ENCODE results near the gene HELZ. TPM values are rescaled to one million over a fixed set of nuclear protein-coding genes. Genes with fewer than 3 reads are reported as not detected.

Gene HELZ
- total and polyA plus RNA-seq, 4 donors: 3.8 to 69.2 (median 25.7) TPM

DNA sequence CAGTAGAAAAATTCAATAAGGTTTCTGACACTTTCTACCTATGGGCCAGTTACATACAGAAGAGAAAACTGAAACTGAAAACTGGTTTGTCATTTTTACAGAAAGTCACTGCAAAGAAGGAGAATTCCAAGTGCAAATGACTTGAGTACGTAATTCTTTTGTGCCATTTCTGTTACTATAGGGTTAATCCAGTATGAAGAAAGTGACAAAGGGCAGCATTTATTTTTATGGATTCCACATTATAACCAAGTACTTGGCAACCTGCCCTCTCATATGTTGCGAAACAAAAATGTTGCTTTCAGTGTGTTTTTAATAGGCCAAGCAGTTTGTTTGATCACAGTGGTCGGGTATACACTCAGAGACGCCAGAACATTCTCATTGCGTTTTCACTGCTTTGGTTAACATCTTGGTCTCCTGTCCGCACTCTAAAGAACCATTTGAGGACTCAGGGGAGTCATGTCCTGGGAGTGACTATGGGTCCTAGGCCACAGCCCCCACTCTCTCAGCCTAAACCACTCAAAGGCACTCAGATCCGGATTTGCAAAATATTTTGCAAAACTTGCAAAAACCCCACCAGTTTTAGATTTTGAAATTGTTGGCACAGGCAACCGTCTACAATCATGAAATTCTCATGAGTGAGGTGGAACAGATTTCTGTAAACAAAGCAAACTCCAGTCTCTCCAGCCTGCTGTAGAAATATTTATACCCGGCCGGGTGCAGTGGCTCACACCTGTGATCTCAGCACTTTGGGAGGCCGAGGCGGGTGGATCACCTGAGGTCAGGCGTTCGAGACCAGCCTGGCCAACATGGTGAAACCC lies 15.4 kb upstream of the HELZ start:
- Histone ChIP-seq H3K27me3 (ENCODE audit: control insufficient read depth in 4 of 4, insufficient read depth in 4 of 4, low read length in 3 of 4) (no peaks in the 10 kb centered on the region), H3K36me3 (ENCODE audit: control insufficient read depth in 4 of 4, insufficient read depth in 3 of 4, low read depth in 1 of 4, low read length in 3 of 4) (no peaks in the 10 kb centered on the region), H3K9ac (ENCODE audit: low read depth in 1 of 2, low read length in 2 of 2) (peak overlapping the region in 1 of 2 donors; percentile 87), H3K4me1 (ENCODE audit: control insufficient read depth in 4 of 4, insufficient read depth in 4 of 4, low read length in 3 of 4) (peaks cover 2 to 25% (median 13%) of the 10 kb centered on the region in 4 donors), H3K4me3 (ENCODE audit: low read depth in 1 of 3, low read length in 3 of 3) (peak overlapping the region in 1 of 3 donors; percentile 17), H3K27ac (ENCODE audit: low read depth in 1 of 2, low read length in 2 of 2) (peak overlapping the region; percentile 81 to 98), H3K9me3 (ENCODE audit: control insufficient read depth in 4 of 4, low read length in 3 of 4) (no peaks in the 10 kb centered on the region)
- DNase-seq (ENCODE audit: low spot score): no peak
- 10% methylated on average over 14 of the region's 14 CpGs for WGBS
- TF ChIP-seq JUND (IDR thresholded peaks at IDR 0.05) (peak; percentile 26 to 33), HNF4A (conservative IDR thresholded peaks at IDR 0.05) (peak; percentile 51 to 64), SP1 (IDR thresholded peaks at IDR 0.05) (peak; percentile 59), TAF1 (conservative IDR thresholded peaks at IDR 0.05) (peak; percentile 14), EGR1 (IDR thresholded peaks at IDR 0.05; ENCODE audit: low read depth in 2 of 2) (no peak), YY1 (IDR thresholded peaks at IDR 0.05) (peak; percentile 90), NR2F2 (IDR thresholded peaks at IDR 0.05) (no peak), FOXA1 (IDR thresholded peaks at IDR 0.05) (peak; percentile 29), HNF4G (IDR thresholded peaks at IDR 0.05) (peak; percentile 21), GABPA (IDR thresholded peaks at IDR 0.05 in 1 of 2, conservative IDR thresholded peaks at IDR 0.05 in 1 of 2) (no peak), FOXA2 (IDR thresholded peaks at IDR 0.05) (peak; percentile 38), RAD21 (IDR thresholded peaks at IDR 0.05) (peak; percentile 23 to 32), RXRA (IDR thresholded peaks at IDR 0.05) (peak; percentile 24 to 44)
- TF ChIP-seq, protein P1, sequence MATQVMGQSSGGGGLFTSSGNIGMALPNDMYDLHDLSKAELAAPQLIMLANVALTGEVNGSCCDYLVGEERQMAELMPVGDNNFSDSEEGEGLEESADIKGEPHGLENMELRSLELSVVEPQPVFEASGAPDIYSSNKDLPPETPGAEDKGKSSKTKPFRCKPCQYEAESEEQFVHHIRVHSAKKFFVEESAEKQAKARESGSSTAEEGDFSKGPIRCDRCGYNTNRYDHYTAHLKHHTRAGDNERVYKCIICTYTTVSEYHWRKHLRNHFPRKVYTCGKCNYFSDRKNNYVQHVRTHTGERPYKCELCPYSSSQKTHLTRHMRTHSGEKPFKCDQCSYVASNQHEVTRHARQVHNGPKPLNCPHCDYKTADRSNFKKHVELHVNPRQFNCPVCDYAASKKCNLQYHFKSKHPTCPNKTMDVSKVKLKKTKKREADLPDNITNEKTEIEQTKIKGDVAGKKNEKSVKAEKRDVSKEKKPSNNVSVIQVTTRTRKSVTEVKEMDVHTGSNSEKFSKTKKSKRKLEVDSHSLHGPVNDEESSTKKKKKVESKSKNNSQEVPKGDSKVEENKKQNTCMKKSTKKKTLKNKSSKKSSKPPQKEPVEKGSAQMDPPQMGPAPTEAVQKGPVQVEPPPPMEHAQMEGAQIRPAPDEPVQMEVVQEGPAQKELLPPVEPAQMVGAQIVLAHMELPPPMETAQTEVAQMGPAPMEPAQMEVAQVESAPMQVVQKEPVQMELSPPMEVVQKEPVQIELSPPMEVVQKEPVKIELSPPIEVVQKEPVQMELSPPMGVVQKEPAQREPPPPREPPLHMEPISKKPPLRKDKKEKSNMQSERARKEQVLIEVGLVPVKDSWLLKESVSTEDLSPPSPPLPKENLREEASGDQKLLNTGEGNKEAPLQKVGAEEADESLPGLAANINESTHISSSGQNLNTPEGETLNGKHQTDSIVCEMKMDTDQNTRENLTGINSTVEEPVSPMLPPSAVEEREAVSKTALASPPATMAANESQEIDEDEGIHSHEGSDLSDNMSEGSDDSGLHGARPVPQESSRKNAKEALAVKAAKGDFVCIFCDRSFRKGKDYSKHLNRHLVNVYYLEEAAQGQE (IDR thresholded peaks at IDR 0.05): peak; percentile 53
- TF ChIP-seq, protein P2, sequence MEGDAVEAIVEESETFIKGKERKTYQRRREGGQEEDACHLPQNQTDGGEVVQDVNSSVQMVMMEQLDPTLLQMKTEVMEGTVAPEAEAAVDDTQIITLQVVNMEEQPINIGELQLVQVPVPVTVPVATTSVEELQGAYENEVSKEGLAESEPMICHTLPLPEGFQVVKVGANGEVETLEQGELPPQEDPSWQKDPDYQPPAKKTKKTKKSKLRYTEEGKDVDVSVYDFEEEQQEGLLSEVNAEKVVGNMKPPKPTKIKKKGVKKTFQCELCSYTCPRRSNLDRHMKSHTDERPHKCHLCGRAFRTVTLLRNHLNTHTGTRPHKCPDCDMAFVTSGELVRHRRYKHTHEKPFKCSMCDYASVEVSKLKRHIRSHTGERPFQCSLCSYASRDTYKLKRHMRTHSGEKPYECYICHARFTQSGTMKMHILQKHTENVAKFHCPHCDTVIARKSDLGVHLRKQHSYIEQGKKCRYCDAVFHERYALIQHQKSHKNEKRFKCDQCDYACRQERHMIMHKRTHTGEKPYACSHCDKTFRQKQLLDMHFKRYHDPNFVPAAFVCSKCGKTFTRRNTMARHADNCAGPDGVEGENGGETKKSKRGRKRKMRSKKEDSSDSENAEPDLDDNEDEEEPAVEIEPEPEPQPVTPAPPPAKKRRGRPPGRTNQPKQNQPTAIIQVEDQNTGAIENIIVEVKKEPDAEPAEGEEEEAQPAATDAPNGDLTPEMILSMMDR (IDR thresholded peaks at IDR 0.05; ENCODE audit: low read depth, low read length, missing input control): no peak
- TF ChIP-seq, protein P3, sequence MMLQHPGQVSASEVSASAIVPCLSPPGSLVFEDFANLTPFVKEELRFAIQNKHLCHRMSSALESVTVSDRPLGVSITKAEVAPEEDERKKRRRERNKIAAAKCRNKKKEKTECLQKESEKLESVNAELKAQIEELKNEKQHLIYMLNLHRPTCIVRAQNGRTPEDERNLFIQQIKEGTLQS (IDR thresholded peaks at IDR 0.05): no peak
- TF ChIP-seq, protein P4, sequence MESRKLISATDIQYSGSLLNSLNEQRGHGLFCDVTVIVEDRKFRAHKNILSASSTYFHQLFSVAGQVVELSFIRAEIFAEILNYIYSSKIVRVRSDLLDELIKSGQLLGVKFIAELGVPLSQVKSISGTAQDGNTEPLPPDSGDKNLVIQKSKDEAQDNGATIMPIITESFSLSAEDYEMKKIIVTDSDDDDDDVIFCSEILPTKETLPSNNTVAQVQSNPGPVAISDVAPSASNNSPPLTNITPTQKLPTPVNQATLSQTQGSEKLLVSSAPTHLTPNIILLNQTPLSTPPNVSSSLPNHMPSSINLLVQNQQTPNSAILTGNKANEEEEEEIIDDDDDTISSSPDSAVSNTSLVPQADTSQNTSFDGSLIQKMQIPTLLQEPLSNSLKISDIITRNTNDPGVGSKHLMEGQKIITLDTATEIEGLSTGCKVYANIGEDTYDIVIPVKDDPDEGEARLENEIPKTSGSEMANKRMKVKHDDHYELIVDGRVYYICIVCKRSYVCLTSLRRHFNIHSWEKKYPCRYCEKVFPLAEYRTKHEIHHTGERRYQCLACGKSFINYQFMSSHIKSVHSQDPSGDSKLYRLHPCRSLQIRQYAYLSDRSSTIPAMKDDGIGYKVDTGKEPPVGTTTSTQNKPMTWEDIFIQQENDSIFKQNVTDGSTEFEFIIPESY (IDR thresholded peaks at IDR 0.05): peak; percentile 51
- TF ChIP-seq, protein P5, sequence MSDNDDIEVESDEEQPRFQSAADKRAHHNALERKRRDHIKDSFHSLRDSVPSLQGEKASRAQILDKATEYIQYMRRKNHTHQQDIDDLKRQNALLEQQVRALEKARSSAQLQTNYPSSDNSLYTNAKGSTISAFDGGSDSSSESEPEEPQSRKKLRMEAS (IDR thresholded peaks at IDR 0.05): no peak
